ENCODE results near the gene BRINP3.

GRCh38 chr1:190429932-190430331 lies 47.7 kb downstream of the BRINP3 start:
- TF ChIP-seq CTCF (IDR thresholded peaks at IDR 0.05; ENCODE audit: poor library complexity, severe bottlenecking): no peak
- TF ChIP-seq REST (IDR thresholded peaks at IDR 0.05; ENCODE audit: borderline replicate concordance): no peak
- TF ChIP-seq EZH2 (IDR thresholded peaks at IDR 0.05; ENCODE audit: borderline replicate concordance, insufficient read depth, low read length, poor library complexity, severe bottlenecking): no peak
- no peak for TF ChIP-seq SMC3 (conservative IDR thresholded peaks at IDR 0.05; ENCODE audit: poor library complexity)
- no peak for TF ChIP-seq RAD21 (conservative IDR thresholded peaks at IDR 0.05)
- no peak for TF ChIP-seq EP300 (conservative IDR thresholded peaks at IDR 0.05; ENCODE audit: poor library complexity, severe bottlenecking)
